B cell (primary cell): Measurements from ENCODE around the gene DDX23. TPM values are rescaled to one million over a fixed set of nuclear protein-coding genes. Genes with fewer than 3 reads are reported as not detected.

Experiments used
- ATAC-seq: fragments of 200-7000 bp; cut with Tn5 transposase; one replicate; pipeline ENCODE4 v1.10.0; 2021; ENCODE audit warnings: low read depth, mild to moderate bottlenecking, moderate number of reproducible peaks, moderate library complexity
- CTCF ChIA-PET: fragments of 350-600 bp; sonication (Branson Sonifier 250); formaldehyde crosslinking; loops from one replicate; lab custom pipeline; 2021; ENCODE audit warnings: antibody characterized with exemption, inconsistent platforms; lab: Charles Lee
- POLR2A ChIA-PET: fragments of 350-600 bp; sonication (Branson Sonifier 250); formaldehyde crosslinking; loops from one replicate; lab custom pipeline; 2021; ENCODE audit warnings: antibody characterized with exemption; lab: Charles Lee
- DNase-seq: peaks from one replicate; pipeline ENCODE4 v3.0.0; 2013
- H2AFZ ChIP-seq: 2 replicates; pipeline ENCODE4 v1.6.1; 2012; ENCODE audit warnings: mild to moderate bottlenecking, low read depth, low read length; ENCODE audit not compliant: insufficient read depth, poor library complexity, severe bottlenecking
- H3K27ac ChIP-seq, 2 donors: 1 replicate in 1 of 2; 2 replicates in 1 of 2; pipeline ENCODE4 v1.5.1; 2012 to 2013; ENCODE audit warnings: low read length in 2 of 2, mild to moderate bottlenecking in 2 of 2, moderate library complexity in 1 of 2
- H3K27me3 ChIP-seq, 4 experiments: fragments of 200-600 bp in 1 of 4; sonication (generic) in 1 of 4; replicated peaks in 1 of 4; 1 replicate in 2 of 4; 2 replicates in 2 of 4; pipeline versions ENCODE4 v1.6.1 to v1.7.0; 2013 to 2016; ENCODE audit warnings: low read length in 3 of 4, mild to moderate bottlenecking in 2 of 4, mixed read lengths in 1 of 4, moderate library complexity in 1 of 4; ENCODE audit not compliant: insufficient read depth in 4 of 4, control insufficient read depth in 3 of 4; ENCODE audit errors: control extremely low read depth in 1 of 4
- H3K36me3 ChIP-seq, 2 experiments: replicated peaks in 1 of 2; 1 replicate in 1 of 2; 2 replicates in 1 of 2; pipeline versions ENCODE4 v1.6.1 to v1.7.1; 2013; ENCODE audit warnings: low read length in 1 of 2; ENCODE audit not compliant: insufficient read depth in 2 of 2, control insufficient read depth in 1 of 2; ENCODE audit errors: control extremely low read depth in 1 of 2, extremely low read depth in 1 of 2
- H3K4me1 ChIP-seq, 2 donors: fragments of 200-600 bp in 1 of 2; sonication (generic) in 1 of 2; 1 replicate in 1 of 2; 2 replicates in 1 of 2; pipeline versions ENCODE4 v1.5.1 to v1.6.1; 2013 to 2017; ENCODE audit warnings: low read length in 2 of 2; ENCODE audit not compliant: control insufficient read depth in 2 of 2, insufficient read depth in 2 of 2
- H3K4me2 ChIP-seq: replicated peaks from 2 replicates; pipeline ENCODE3; 2012; ENCODE audit warnings: mild to moderate bottlenecking, low read depth, low read length; ENCODE audit not compliant: poor library complexity, severe bottlenecking
- H3K4me3 ChIP-seq, 5 experiments: fragments of 200-600 bp in 1 of 5; sonication (generic) in 1 of 5; 1 replicate in 3 of 5; 2 replicates in 2 of 5; pipeline versions ENCODE4 v1.5.1 to v1.7.0; 2011 to 2016; ENCODE audit warnings: low read length in 4 of 5, mild to moderate bottlenecking in 4 of 5, low read depth in 2 of 5, control low read depth in 1 of 5, moderate library complexity in 1 of 5; ENCODE audit not compliant: insufficient read depth in 1 of 5; ENCODE audit errors: control extremely low read depth in 1 of 5, extremely low read depth in 1 of 5
- H3K79me2 ChIP-seq: fragments of 200-600 bp; sonication (generic); one replicate; pipeline ENCODE4 v1.6.0; 2016; ENCODE audit warnings: low read length; ENCODE audit not compliant: control insufficient read depth, insufficient read depth
- H3K9ac ChIP-seq: fragments of 200-600 bp; sonication (generic); 2 replicates; pipeline ENCODE4 v1.6.1; 2017; ENCODE audit warnings: mild to moderate bottlenecking, low read length, moderate library complexity
- H3K9me3 ChIP-seq, 3 donors: one replicate each; pipeline versions ENCODE4 v1.6.1 to v1.7.1; 2013; ENCODE audit warnings: low read length in 2 of 3; ENCODE audit not compliant: control insufficient read depth in 2 of 3, insufficient read depth in 1 of 3; ENCODE audit errors: control extremely low read depth in 1 of 3
- H4K20me1 ChIP-seq: 2 replicates; pipeline ENCODE4 v1.6.0; 2012; ENCODE audit warnings: mild to moderate bottlenecking, low read length; ENCODE audit not compliant: insufficient read depth, control insufficient read depth, poor library complexity, severe bottlenecking
- H3K27ac Mint-ChIP-seq: one replicate; pipeline ENCODE4 v1.8.0; 2021; ENCODE audit warnings: mixed read lengths
- H3K27me3 Mint-ChIP-seq: one replicate; pipeline ENCODE4 v1.8.0; 2021; ENCODE audit warnings: mixed read lengths
- H3K4me1 Mint-ChIP-seq: one replicate; pipeline ENCODE4 v1.8.0; 2021; ENCODE audit warnings: mixed read lengths
- H3K4me3 Mint-ChIP-seq: one replicate; pipeline ENCODE4 v1.8.0; 2021; ENCODE audit warnings: mixed read lengths
- H3K9me3 Mint-ChIP-seq: one replicate; pipeline ENCODE4 v1.8.0; 2022; ENCODE audit warnings: mixed read lengths; ENCODE audit not compliant: insufficient read depth
- CTCF ChIP-seq: fragments of 200-600 bp; IDR thresholded peaks from one replicate; pipeline ENCODE4 v1.8.0; 2022; ENCODE audit warnings: antibody characterized with exemption, mild to moderate bottlenecking
- EZH2 ChIP-seq: IDR thresholded peaks from 2 replicates; pipeline ENCODE4 v1.6.1; 2012; ENCODE audit warnings: borderline replicate concordance, low read depth, mild to moderate bottlenecking, moderate library complexity, low read length; ENCODE audit not compliant: insufficient read depth, poor library complexity, severe bottlenecking
- WGBS: methylation state at CpG from one replicate; pipeline ENCODE4 v1.1.5; 2013; ENCODE audit warnings: missing lambda C conversion rate; ENCODE audit not compliant: insufficient coverage; 5-methylcytosine and 5-hydroxymethylcytosine counted together
- intact Hi-C: fragments of 100-400 bp; cut with micrococcal nuclease; formaldehyde crosslinking; loops from one replicate; pipeline ENCODE4 v1.10.0; 2022
- polyA plus RNA-seq: library from polyadenylated mRNA; depleted of rRNA; stranded (reverse); fragments of >200 nt; gene quantifications from 2 replicates; pipeline ENCODE4 v1.2.3, GENCODE V29; 2012
- total RNA-seq, 2 donors: library from RNA; stranded (reverse); fragments of 120-200 nt in 1 of 2; gene quantifications; 1 replicate in 1 of 2; 2 replicates in 1 of 2; pipeline versions ENCODE4 v1.2.3 to v1.2.4, GENCODE V29; 2013 to 2022

Gene DDX23
- total and polyA plus RNA-seq, 2 donors (not counting 1 experiment from before 2014, with no cell fraction given): 76.1 to 135 TPM

GRCh38 chr12:48827026-48827425 lies 24.9 kb downstream of the DDX23 start:
- H3K27ac ChIP-seq: no peak overlapping the region
- WGBS: 96% methylated on average over 4 of the region's 8 CpGs
- peaks cover 25% of the 10 kb centered on the region for H4K20me1 ChIP-seq
- no peaks in the 10 kb centered on the region for H3K4me1 ChIP-seq
- H2AFZ ChIP-seq: no peak overlapping the region
- peaks cover 3 to 37% of the 10 kb centered on the region in 2 experiments for H3K36me3 ChIP-seq
- no peak overlapping the region for H3K9ac ChIP-seq
- H3K4me2 ChIP-seq: no peak overlapping the region
- ATAC-seq (no peak), DNase-seq (no peak)
- no peaks in the 10 kb centered on the region for H3K79me2 ChIP-seq
- no peaks in the 10 kb centered on the region for H3K27me3 Mint-ChIP-seq
- H3K27me3 ChIP-seq: no peaks in the 10 kb centered on the region
- no peaks in the 10 kb centered on the region for H3K9me3 ChIP-seq
- no peaks in the 10 kb centered on the region for H3K9me3 Mint-ChIP-seq
- no peaks in the 10 kb centered on the region for H3K4me1 Mint-ChIP-seq
- intact Hi-C loops: no loop called here
- ChIA-PET CTCF (interaction anchor here (1.0 to 1.1 kb wide), 5 partner anchors 13 to 97 kb away, joined by 3 to 4 read pairs (median 3); no protein-coding TSS in a partner anchor), POLR2A (no interaction called here)
- H3K4me3 ChIP-seq: no peak overlapping the region
- TF ChIP-seq CTCF (no peak), EZH2 (no peak)
- H3K4me3 Mint-ChIP-seq: no peak overlapping the region
- no peak overlapping the region for H3K27ac Mint-ChIP-seq

- Histone ChIP-seq H3K9ac (no peak overlapping the region), H4K20me1 (peaks cover 22% of the 10 kb centered on the region), H3K4me1 (no peaks in the 10 kb centered on the region), H3K36me3 (peaks cover 3 to 30% of the 10 kb centered on the region in 2 experiments), H3K9me3 (no peaks in the 10 kb centered on the region), H3K79me2 (no peaks in the 10 kb centered on the region), H3K27ac (no peak overlapping the region), H2AFZ (no peak overlapping the region), H3K27me3 (no peaks in the 10 kb centered on the region), H3K4me3 (no peak overlapping the region), H3K4me2 (no peak overlapping the region)
- ChIA-PET CTCF (interaction anchor here (1.0 kb wide), 1 partner anchor 12 kb away, joined by 4 read pairs; no protein-coding TSS in a partner anchor), POLR2A (no interaction called here)
- DNase-seq (no peak), ATAC-seq (no peak)
- 95% methylated on average over 13 of the region's 15 CpGs for WGBS
- Mint-ChIP-seq H3K9me3 (no peaks in the 10 kb centered on the region), H3K4me1 (no peaks in the 10 kb centered on the region), H3K4me3 (no peak overlapping the region), H3K27me3 (no peaks in the 10 kb centered on the region), H3K27ac (no peak overlapping the region)
- TF ChIP-seq EZH2: no peak
- no peak for TF ChIP-seq CTCF
- intact Hi-C loops: no loop called here
Observed at GRCh38 chr12:48826209-48826855, 25.6 kb downstream of the DDX23 start.
